GM12891 (cell line): Measurements from ENCODE around the gene GRIK1.
A peak's percentile ranks its signal among the peaks of the same experiment; 100 is the strongest.

Source experiments
- DNase-seq: peaks from one replicate; pipeline ENCODE4 v3.0.0; 2011; ENCODE audit warnings: low spot score; ENCODE audit not compliant: insufficient read length
- FAIRE-seq: peaks from 2 replicates; lab custom pipeline; 2011; peaks lifted over from hg19 to GRCh38; lab: Jason Lieb, UNC
- PAX5 ChIP-seq: IDR thresholded peaks from 2 replicates; pipeline ENCODE4 v1.6.1; 2011; ENCODE audit warnings: low read length, moderate library complexity, mild to moderate bottlenecking; ENCODE audit not compliant: insufficient read depth, severe bottlenecking
- POLR2A ChIP-seq: IDR thresholded peaks from 2 replicates; pipeline ENCODE4 v1.6.1; 2011; ENCODE audit warnings: low read depth, low read length, control low read depth
- POLR2AphosphoS5 ChIP-seq: IDR thresholded peaks from 2 replicates; pipeline ENCODE4 v1.6.1; 2011; ENCODE audit warnings: low read depth, low read length, control low read depth
- POU2F2 ChIP-seq: IDR thresholded peaks from 2 replicates; pipeline ENCODE4 v1.6.1; 2011; ENCODE audit warnings: low read depth, mild to moderate bottlenecking, control low read depth, low read length, moderate library complexity
- SPI1 ChIP-seq: IDR thresholded peaks from 2 replicates; pipeline ENCODE4 v1.6.1; 2011; ENCODE audit warnings: low read depth, low read length, control low read depth
- TAF1 ChIP-seq: IDR thresholded peaks from 2 replicates; pipeline ENCODE4 v1.6.1; 2011; ENCODE audit warnings: low read depth, low read length, control low read depth

GRIK1 gene

DNA sequence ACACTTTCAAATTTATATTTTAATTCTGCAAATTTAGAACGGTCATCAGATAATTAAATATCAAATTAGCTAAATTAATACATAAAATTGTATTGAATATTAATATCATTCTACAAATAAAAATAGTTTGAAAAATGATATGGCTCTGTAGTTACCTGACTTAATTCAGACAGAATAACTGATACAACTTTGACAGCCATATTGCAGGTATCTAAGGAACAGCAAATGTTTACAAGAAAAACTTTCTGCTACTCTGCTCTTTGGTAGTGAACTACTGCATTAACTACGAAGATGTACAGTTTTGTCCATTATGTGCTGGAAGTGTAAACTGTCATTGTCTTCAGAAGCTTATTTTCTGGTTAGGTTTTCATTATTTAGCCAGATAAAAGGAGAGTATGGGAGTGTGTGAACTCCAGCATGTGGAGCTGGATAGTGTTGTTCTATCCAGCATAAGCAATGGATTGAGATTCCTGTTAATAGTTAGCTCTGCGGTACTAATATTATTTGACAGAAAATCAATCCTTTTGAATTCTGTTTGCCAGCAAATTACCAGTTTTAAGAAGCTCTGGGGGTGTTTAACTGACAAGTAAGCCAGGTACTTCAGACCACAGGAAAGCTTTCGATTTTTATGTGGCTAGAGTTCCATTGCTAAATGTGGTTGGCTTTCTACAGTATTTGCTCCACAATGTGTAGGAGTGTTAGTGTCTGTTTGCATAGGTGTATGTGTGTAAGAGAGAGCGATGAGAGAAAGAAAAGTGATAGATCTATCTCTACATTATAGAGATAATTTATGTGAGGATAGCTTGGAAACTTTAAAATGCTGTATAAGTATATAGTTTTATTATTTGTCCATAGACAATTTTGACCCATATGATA is 247.9 kb downstream of the GRIK1 start:
- no peak for TF ChIP-seq POU2F2
- TF ChIP-seq PAX5: no peak
- no peak for TF ChIP-seq POLR2A
- TF ChIP-seq TAF1: no peak
- no peak for TF ChIP-seq SPI1
- TF ChIP-seq POLR2AphosphoS5: no peak
- no peak for DNase-seq
- no peak for FAIRE-seq

DNA sequence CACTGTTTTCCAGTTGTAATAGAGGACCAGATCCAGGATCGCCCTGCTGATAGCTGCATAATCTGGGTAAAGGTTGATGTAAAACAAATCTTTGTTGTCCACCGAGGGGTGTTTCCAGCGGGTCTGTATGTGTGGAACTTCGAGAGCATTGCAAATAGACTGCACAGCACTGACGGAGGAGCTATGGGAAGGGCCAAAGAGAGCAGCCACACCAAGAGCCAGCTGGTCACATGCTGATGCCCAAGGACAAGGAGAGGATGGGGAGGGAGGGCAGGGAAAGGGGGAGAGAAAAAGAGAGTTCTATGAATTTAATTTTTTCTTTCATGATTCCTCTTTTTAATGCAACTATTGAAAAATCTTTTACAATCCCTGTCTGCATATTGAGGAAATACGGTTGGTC is 250.0 kb downstream of the GRIK1 start:
- DNase-seq (no peak), FAIRE-seq (no peak)
- TF ChIP-seq POLR2AphosphoS5: no peak
- no peak for TF ChIP-seq PAX5
- TF ChIP-seq SPI1: no peak
- no peak for TF ChIP-seq TAF1
- TF ChIP-seq POLR2A: no peak
- TF ChIP-seq POU2F2: no peak

DNA sequence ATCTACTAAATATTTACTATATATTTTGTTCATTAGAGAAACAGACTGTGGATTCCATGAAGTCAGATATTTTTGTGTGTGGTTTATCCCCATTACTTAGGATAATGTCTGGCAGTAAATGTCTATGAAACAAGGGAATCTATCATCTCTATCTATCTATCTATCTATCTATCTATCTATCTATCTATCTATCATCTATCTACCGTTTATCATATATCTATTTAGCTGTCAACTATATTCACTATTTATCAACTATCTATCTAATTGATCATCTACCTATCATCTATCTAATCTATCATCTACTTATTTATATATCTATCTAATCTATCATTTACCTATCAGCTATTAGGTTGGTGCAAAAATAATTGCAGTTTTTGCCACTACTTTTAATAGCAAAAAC is 255.7 kb downstream of the GRIK1 start:
- TF ChIP-seq PAX5 (no peak), POLR2A (no peak), POU2F2 (no peak), SPI1 (no peak)
- FAIRE-seq (no peak), DNase-seq (no peak)

DNA sequence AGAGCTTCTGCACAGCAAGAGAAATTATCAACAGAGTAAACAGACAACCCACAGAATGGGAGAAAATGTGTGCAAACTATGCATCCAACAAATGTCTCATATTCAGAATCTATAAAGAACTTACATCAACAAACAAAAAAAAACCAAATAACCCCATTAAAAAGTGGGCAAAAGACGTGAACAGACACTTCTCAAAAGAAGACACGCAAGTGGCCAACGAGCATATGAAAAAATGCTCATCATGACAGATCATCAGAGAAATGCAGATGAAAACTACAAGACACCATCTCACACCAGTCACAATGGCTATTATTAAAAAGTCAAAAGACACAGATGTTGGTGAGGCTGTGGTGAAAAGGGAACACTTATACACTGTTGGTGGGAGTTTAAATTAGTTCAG is 257.0 kb downstream of the GRIK1 start:
- no peak for FAIRE-seq

DNA sequence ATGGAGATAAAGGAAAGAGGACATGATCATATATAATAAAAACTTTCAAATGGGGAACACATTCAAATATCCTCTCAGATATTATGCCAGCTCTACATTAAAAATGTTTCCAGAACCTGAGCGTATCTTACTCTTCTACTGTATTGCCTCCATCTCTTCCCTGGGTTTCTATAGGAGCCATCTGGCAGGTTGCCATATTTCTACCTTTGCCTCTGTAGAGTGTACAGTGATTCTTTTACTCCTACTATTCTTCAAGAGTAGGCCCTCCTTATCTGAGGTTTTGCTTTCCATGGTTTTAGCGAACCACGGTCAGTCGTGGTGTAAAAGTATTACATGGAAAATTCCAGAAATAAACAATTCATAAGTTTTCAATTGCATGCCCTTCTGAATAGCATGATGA is 259.5 kb downstream of the GRIK1 start:
- FAIRE-seq (no peak), DNase-seq (no peak)
- TF ChIP-seq PAX5 (no peak), POU2F2 (no peak), TAF1 (no peak), SPI1 (no peak), POLR2AphosphoS5 (no peak), POLR2A (no peak)

More for the DNA sequence above, 257.0 kb downstream of the GRIK1 start:
- TF ChIP-seq PAX5 (no peak), SPI1 (no peak), POLR2AphosphoS5 (no peak)
- no peak for DNase-seq

DNA sequence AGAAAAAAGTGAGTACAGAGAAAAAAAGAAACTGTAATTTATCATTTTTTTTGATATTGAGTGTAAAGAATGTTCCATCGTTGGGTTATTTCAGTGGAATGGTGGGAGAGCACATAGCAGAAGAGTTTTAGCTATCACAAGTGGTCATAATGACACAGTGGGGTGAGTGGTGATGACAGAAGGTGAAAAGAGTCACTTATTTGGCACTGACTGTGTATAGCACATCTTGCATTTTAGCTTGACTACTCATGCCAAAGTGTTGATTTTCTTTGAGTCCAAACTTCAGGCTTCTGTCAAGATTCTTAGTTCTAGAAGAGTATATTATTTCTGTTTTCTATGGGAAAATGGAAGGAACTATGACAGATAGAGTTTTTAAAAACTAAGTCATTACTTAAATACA is 261.2 kb downstream of the GRIK1 start:
- no peak for TF ChIP-seq POU2F2
- no peak for TF ChIP-seq SPI1
- TF ChIP-seq POLR2A: no peak
- no peak for TF ChIP-seq POLR2AphosphoS5
- TF ChIP-seq TAF1: no peak
- TF ChIP-seq PAX5: no peak
- FAIRE-seq: no peak
- DNase-seq: no peak

DNA sequence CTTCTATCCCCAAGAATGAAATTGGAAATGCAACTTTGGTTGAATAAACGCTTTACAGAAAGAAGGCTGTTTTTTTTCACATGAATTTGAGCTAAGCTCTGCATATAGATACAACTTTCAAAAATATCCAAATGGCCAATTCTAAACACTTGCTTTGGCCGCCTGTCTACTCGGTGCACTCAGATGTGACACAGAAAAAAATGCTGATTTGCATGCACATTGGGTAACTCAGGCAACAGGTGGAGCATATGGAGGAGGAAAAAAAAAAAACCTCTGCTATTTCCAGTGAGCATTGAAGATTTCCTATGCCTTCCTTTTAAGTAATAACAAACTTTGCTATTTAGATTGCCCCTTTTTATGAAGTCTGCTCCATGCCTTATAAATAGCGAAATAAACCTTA is 262.5 kb downstream of the GRIK1 start:
- no peak for TF ChIP-seq SPI1
- TF ChIP-seq POLR2AphosphoS5: no peak
- TF ChIP-seq POU2F2: peak; percentile 31; the same call in 1 of the 2 replicates
- no peak for TF ChIP-seq PAX5
- no peak for TF ChIP-seq POLR2A
- no peak for FAIRE-seq

DNA sequence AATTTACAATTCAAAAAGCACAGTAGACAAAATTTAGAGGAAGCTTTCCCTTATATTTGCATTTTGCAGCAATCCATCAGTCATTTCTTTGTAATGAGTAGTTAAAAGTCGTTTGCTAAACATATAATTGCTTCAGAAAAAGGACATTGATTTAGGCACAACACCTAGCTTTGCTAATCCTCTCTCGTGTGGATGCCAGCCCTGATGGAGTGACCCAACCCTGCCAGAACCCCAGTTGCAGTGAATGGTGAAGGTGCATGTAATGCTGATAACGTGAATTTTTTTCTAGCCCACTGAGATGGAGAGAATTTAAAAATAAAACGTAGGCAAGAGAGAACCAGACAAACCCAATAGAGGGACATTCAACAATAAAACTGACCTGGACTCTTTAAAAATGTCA is 263.4 kb downstream of the GRIK1 start:
- FAIRE-seq (no peak), DNase-seq (no peak)
- TF ChIP-seq POLR2AphosphoS5 (no peak), PAX5 (no peak), TAF1 (no peak), SPI1 (no peak), POLR2A (no peak), POU2F2 (no peak)

More for the DNA sequence above, 262.5 kb downstream of the GRIK1 start:
- no peak for DNase-seq

DNA sequence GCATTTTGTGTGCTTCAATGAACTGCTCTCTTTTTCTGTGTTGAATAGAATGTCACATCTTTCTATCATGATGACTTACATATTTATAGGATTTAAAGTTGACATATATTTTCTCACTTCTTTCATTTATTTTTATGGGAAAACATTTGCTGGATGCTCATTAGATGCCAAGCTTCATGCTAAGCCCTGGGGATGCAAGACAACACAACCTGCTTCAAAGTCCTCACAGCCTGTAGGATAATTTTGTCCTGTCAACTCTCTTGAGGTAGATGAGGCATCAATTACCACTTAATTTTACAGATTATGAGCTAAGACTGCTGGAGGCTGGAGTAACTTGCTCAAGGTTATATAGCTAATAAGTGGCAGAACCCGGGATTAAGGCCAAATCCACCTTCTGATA is 264.3 kb downstream of the GRIK1 start:
- TF ChIP-seq PAX5 (no peak), POU2F2 (no peak), POLR2AphosphoS5 (no peak), POLR2A (no peak), SPI1 (no peak), TAF1 (no peak)
- DNase-seq: no peak

More for the DNA sequence above, 264.3 kb downstream of the GRIK1 start:
- no peak for FAIRE-seq
